A549 (cell line): ENCODE data around the gene ZBED3. TPM values are rescaled to one million over a fixed set of nuclear protein-coding genes. Genes with fewer than 3 reads are reported as not detected.

Experiments used
- ATAC-seq, 2 experiments: fragments of 200-7000 bp in 1 of 2; fragments of >200 bp in 1 of 2; cut with Nextera tagmentation in 1 of 2; cut with Tn5 transposase in 1 of 2; 3 replicates each; pipeline versions ENCODE4 v1.8.0 to v1.9.1; 2018 to 2020; ENCODE audit warnings: mild to moderate bottlenecking in 1 of 2, moderate library complexity in 1 of 2
- CTCF ChIA-PET: fragments of 300-600 bp; sonication (Branson Sonifier 250); formaldehyde crosslinking; extraction: SDS; loops from one replicate; lab custom pipeline; 2021; ENCODE audit warnings: antibody characterized with exemption, inconsistent platforms; lab: Yijun Ruan, JAX
- POLR2A ChIA-PET: fragments of 350-600 bp; formaldehyde crosslinking; extraction: SDS; loops from one replicate; lab custom pipeline; 2021; ENCODE audit warnings: antibody characterized with exemption, inconsistent platforms; lab: Yijun Ruan, JAX
- DNase-seq, 2 experiments: peaks; one replicate each; pipeline versions ENCODE4 v3.0.0 to v3.0.0-alpha.2; 2011 to 2016; ENCODE audit warnings: low read depth in 1 of 2, low spot score in 1 of 2
- FAIRE-seq: peaks from 2 replicates; lab custom pipeline; 2011; peaks lifted over from hg19 to GRCh38; lab: Jason Lieb, UNC
- H3K27ac ChIP-seq, 2 experiments: fragments of >200 bp; sonication (Bioruptor Twin); formaldehyde crosslinking; 3 replicates each; pipeline ENCODE4 v1.5.1; 2016 to 2017
- H3K4me1 ChIP-seq: fragments of >200 bp; sonication (Bioruptor Twin); formaldehyde crosslinking; 3 replicates; pipeline ENCODE4 v1.6.1; 2016
- H3K4me2 ChIP-seq: fragments of >200 bp; sonication (Bioruptor Twin); formaldehyde crosslinking; 3 replicates; pipeline ENCODE4 v1.6.1; 2016
- H3K4me3 ChIP-seq: fragments of >200 bp; sonication (Bioruptor Twin); formaldehyde crosslinking; 3 replicates; pipeline ENCODE4 v1.5.1; 2016
- H3K9me3 ChIP-seq: fragments of >200 bp; sonication (Bioruptor Twin); formaldehyde crosslinking; 3 replicates; pipeline ENCODE4 v1.6.1; 2016
- BHLHE40 ChIP-seq: IDR thresholded peaks from 2 replicates; pipeline ENCODE4 v1.6.1; 2012; ENCODE audit warnings: low read depth, low read length, inconsistent platforms
- CBX2 ChIP-seq: fragments of 200-600 bp; sonication (generic); IDR thresholded peaks from 2 replicates; pipeline ENCODE4 v1.6.1; 2016; ENCODE audit warnings: low read depth, mild to moderate bottlenecking, borderline replicate concordance
- CBX8 ChIP-seq: fragments of 200-600 bp; sonication (generic); IDR thresholded peaks from 2 replicates; pipeline ENCODE4 v1.6.1; 2016
- CEBPB ChIP-seq, 2 experiments: fragments of >200 bp in 1 of 2; sonication (Bioruptor Twin) in 1 of 2; formaldehyde crosslinking in 1 of 2; IDR thresholded peaks; 2 replicates each; pipeline ENCODE4 v1.6.1; 2012 to 2016
- EHF ChIP-seq: fragments of 250-450 bp; sonication (Bioruptor Pico); IDR thresholded peaks from 2 replicates; pipeline ENCODE4 v1.5.0; 2020; ENCODE audit warnings: mild to moderate bottlenecking
- EHMT2 ChIP-seq: fragments of 200-600 bp; sonication (generic); IDR thresholded peaks from 2 replicates; pipeline ENCODE4 v1.6.1; 2016; ENCODE audit warnings: antibody characterized with exemption, low read depth, mild to moderate bottlenecking, moderate library complexity
- ESRRA ChIP-seq: fragments of 150-350 bp; IDR thresholded peaks from 2 replicates; pipeline ENCODE4 v1.6.1; 2014; ENCODE audit warnings: mild to moderate bottlenecking, low read length, borderline replicate concordance
- FOSB ChIP-seq: fragments of 250-450 bp; sonication (Bioruptor Pico); IDR thresholded peaks from 2 replicates; pipeline ENCODE4 v1.5.0; 2020; ENCODE audit warnings: mild to moderate bottlenecking, moderate library complexity
- FOSL2 ChIP-seq, 2 experiments: fragments of 450-650 bp in 1 of 2; fragments of >200 bp in 1 of 2; sonication (Bioruptor Twin) in 1 of 2; formaldehyde crosslinking; IDR thresholded peaks; 2 replicates each; pipeline versions ENCODE4 v1.5.0 to v1.6.1; 2016 to 2020; ENCODE audit warnings: mild to moderate bottlenecking in 1 of 2, moderate library complexity in 1 of 2
- HDAC2 ChIP-seq: fragments of 200-600 bp; sonication (generic); IDR thresholded peaks from 2 replicates; pipeline ENCODE4 v1.6.1; 2016
- HEYL ChIP-seq: fragments of 250-450 bp; sonication (Bioruptor Pico); IDR thresholded peaks from 2 replicates; pipeline ENCODE4 v1.8.0; 2021; ENCODE audit warnings: mild to moderate bottlenecking, moderate library complexity
- JUN ChIP-seq, 2 experiments: fragments of >200 bp; sonication (Bioruptor Twin); formaldehyde crosslinking; IDR thresholded peaks; 2 replicates in 1 of 2; 3 replicates in 1 of 2; pipeline ENCODE4 v1.6.1; 2016 to 2017
- NFE2L2 ChIP-seq: fragments of 150-350 bp; conservative IDR thresholded peaks from 2 replicates; pipeline ENCODE4 v1.6.1; 2014; ENCODE audit warnings: low read length
- NPAS2 ChIP-seq: fragments of 250-450 bp; sonication (Bioruptor Pico); IDR thresholded peaks from 2 replicates; pipeline ENCODE4 v1.8.0; 2022; ENCODE audit warnings: mild to moderate bottlenecking, moderate library complexity, borderline replicate concordance
- POLR2A ChIP-seq: IDR thresholded peaks from 2 replicates; pipeline ENCODE4 v1.6.1; 2012; ENCODE audit warnings: mild to moderate bottlenecking, low read length
- RARB ChIP-seq: fragments of 250-450 bp; sonication (Bioruptor Pico); IDR thresholded peaks from 2 replicates; pipeline ENCODE4 v1.8.0; 2021; ENCODE audit warnings: mild to moderate bottlenecking, moderate library complexity
- RCOR1 ChIP-seq: fragments of 150-350 bp; IDR thresholded peaks from 2 replicates; pipeline ENCODE4 v1.6.1; 2014; ENCODE audit warnings: antibody characterized with exemption, low read length, low read depth
- RNF2 ChIP-seq: fragments of 200-600 bp; sonication (generic); IDR thresholded peaks from 2 replicates; pipeline ENCODE4 v1.6.1; 2016; ENCODE audit warnings: low read depth, mild to moderate bottlenecking, antibody characterized with exemption, moderate library complexity, borderline replicate concordance
- SMC3 ChIP-seq: fragments of >200 bp; sonication (Bioruptor Twin); formaldehyde crosslinking; IDR thresholded peaks from 3 replicates; pipeline ENCODE4 v1.6.1; 2018; ENCODE audit warnings: inconsistent platforms
- SREBF2 ChIP-seq: fragments of 450-650 bp; IDR thresholded peaks from 2 replicates; pipeline ENCODE4 v1.6.1; 2014; ENCODE audit warnings: mild to moderate bottlenecking, moderate library complexity
- ZC3H11A ChIP-seq: fragments of 450-650 bp; IDR thresholded peaks from 2 replicates; pipeline ENCODE4 v1.6.1; 2014; ENCODE audit warnings: antibody characterized with exemption, mild to moderate bottlenecking
- ZNF302 ChIP-seq: fragments of 250-450 bp; sonication (Bioruptor Pico); IDR thresholded peaks from 2 replicates; pipeline ENCODE4 v1.9.0; 2021; ENCODE audit warnings: inconsistent platforms, mild to moderate bottlenecking, moderate library complexity
- ZSCAN20 ChIP-seq: fragments of 250-450 bp; sonication (Bioruptor Pico); IDR thresholded peaks from 2 replicates; pipeline ENCODE4 v1.8.0; 2022; ENCODE audit warnings: mild to moderate bottlenecking, moderate library complexity
- WGBS: methylation state at CpG from one replicate; pipeline ENCODE4 v1.1.6; 2017; ENCODE audit errors: missing lambda C conversion rate; 5-methylcytosine and 5-hydroxymethylcytosine counted together
- polyA plus RNA-seq, 4 experiments: library from polyadenylated mRNA; depleted of rRNA in 3 of 4; stranded (reverse); fragments of >200 nt; fragmentation: RNase III in 1 of 4; extraction: RNeasy Plus Mini Kit Qiagen cat#74134 plus additional on column Dnase treatment in 1 of 4; gene quantifications; 2 replicates in 3 of 4; 3 replicates in 1 of 4; pipeline ENCODE4 v1.2.3, GENCODE V29; 2011 to 2017
- TF ChIP-seq, protein P1 (sequence below): fragments of >200 bp; sonication (Bioruptor Twin); formaldehyde crosslinking; IDR thresholded peaks from 3 replicates; pipeline ENCODE4 v1.6.1; 2016
- TF ChIP-seq, protein P2 (sequence below): IDR thresholded peaks from 2 replicates; pipeline ENCODE4 v1.6.1; 2012
- TF ChIP-seq, protein P3 (sequence below): fragments of 450-650 bp; IDR thresholded peaks from 2 replicates; pipeline ENCODE4 v1.6.1; 2014; ENCODE audit warnings: antibody characterized with exemption
- TF ChIP-seq, protein P4 (sequence below): fragments of 250-450 bp; sonication (Bioruptor Pico); IDR thresholded peaks from 2 replicates; pipeline ENCODE4 v1.5.0; 2020; ENCODE audit warnings: low read depth, mild to moderate bottlenecking, moderate library complexity
- TF ChIP-seq, protein P5 (sequence below): IDR thresholded peaks from 2 replicates; pipeline ENCODE4 v1.6.1; 2012

ZBED3 gene
- polyA plus RNA-seq, 2 of the 4 experiments (the other 2 are of a cell fraction), result 4.1 to 10.5 TPM

DNA sequence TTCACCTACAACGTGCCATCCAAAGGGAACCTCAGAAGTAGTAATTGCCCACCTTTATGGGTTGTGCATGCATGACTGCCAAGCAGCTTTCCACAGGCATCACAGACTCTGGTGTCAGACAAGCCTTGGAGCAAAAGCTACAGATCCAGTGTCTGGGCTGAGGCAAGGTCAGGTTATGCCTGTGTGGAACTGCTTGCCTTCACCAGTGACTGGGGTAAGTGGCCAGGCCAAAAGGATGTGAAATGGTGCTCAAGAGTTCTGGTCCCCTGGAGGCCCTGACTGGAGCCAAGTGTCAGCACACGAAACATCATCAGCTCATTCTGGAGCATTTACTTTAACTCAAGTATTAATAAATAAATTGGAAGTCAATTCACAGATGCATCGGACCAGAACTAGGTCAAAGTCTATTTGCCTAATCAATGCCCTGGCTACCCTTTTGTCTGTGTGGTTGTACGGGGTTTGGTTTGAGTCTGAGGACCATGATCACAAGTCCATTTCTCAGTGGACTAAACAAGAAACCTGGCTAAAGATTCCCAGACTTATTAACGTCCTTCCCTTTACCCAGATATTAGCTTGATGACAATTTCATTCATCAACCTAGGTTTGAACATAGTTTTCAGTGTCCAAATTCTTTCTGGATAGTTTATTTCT is 41.5 kb upstream of the ZBED3 start:
- CTCF ChIA-PET, result interaction anchor here (0.8 to 4.1 kb wide), 13 partner anchors 16 to 364 kb away, joined by 3 to 27 read pairs (median 5); partner anchors contain the start of genes WDR41 and ZBED3
- no peak for FAIRE-seq
- TF ChIP-seq, protein P1, sequence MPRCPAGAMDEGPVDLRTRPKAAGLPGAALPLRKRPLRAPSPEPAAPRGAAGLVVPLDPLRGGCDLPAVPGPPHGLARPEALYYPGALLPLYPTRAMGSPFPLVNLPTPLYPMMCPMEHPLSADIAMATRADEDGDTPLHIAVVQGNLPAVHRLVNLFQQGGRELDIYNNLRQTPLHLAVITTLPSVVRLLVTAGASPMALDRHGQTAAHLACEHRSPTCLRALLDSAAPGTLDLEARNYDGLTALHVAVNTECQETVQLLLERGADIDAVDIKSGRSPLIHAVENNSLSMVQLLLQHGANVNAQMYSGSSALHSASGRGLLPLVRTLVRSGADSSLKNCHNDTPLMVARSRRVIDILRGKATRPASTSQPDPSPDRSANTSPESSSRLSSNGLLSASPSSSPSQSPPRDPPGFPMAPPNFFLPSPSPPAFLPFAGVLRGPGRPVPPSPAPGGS, result no peak
- TF ChIP-seq RNF2 (no peak), EHMT2 (no peak), EHF (CRISPR knock-in tag) (no peak), CEBPB (IDR thresholded peaks at IDR 0.05) (no peak), FOSL2 (IDR thresholded peaks at IDR 0.05) (no peak), FOSL2 (CRISPR knock-in tag; IDR thresholded peaks at IDR 0.05) (no peak), RARB (CRISPR knock-in tag) (no peak), HEYL (no peak), ZC3H11A (no peak), ESRRA (no peak), SMC3 (no peak), NFE2L2 (no peak), HDAC2 (no peak), RCOR1 (no peak)
- TF ChIP-seq, protein P2, sequence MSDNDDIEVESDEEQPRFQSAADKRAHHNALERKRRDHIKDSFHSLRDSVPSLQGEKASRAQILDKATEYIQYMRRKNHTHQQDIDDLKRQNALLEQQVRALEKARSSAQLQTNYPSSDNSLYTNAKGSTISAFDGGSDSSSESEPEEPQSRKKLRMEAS, result no peak
- TF ChIP-seq, protein P3, sequence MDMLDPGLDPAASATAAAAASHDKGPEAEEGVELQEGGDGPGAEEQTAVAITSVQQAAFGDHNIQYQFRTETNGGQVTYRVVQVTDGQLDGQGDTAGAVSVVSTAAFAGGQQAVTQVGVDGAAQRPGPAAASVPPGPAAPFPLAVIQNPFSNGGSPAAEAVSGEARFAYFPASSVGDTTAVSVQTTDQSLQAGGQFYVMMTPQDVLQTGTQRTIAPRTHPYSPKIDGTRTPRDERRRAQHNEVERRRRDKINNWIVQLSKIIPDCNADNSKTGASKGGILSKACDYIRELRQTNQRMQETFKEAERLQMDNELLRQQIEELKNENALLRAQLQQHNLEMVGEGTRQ, result no peak

DNA sequence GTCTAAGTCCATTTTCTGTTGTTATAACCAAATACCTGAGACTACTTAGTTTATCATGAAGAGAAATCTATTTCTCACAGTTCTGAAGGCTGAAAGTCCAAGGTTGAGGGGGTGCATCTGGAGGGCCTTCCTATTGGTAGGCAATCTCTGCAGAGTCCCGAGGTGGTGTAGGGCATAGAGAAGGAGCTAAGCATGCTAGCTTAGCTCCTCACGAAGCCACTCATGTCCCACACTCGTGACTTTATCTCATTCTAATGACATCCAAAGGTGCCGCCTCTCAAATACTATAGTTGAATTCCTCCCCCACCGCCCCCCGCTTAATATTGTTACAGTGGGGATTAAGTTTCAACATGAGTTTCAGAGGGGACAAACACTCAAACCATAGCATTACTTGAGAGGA is 36.0 kb upstream of the ZBED3 start:
- H3K4me2 ChIP-seq, result no peak overlapping the region
- TF ChIP-seq CBX8 (no peak), ZSCAN20 (no peak), CBX2 (no peak), SMC3 (no peak), SREBF2 (no peak), EHF (CRISPR knock-in tag) (no peak), JUN (IDR thresholded peaks at IDR 0.05) (no peak), BHLHE40 (no peak), RARB (CRISPR knock-in tag) (no peak), NPAS2 (CRISPR knock-in tag) (no peak), FOSB (CRISPR knock-in tag) (no peak), ZNF302 (CRISPR knock-in tag) (no peak), POLR2A (no peak), RNF2 (no peak), RCOR1 (no peak)
- TF ChIP-seq, protein P4, sequence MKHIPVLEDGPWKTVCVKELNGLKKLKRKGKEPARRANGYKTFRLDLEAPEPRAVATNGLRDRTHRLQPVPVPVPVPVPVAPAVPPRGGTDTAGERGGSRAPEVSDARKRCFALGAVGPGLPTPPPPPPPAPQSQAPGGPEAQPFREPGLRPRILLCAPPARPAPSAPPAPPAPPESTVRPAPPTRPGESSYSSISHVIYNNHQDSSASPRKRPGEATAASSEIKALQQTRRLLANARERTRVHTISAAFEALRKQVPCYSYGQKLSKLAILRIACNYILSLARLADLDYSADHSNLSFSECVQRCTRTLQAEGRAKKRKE, result no peak
- TF ChIP-seq, protein P5, sequence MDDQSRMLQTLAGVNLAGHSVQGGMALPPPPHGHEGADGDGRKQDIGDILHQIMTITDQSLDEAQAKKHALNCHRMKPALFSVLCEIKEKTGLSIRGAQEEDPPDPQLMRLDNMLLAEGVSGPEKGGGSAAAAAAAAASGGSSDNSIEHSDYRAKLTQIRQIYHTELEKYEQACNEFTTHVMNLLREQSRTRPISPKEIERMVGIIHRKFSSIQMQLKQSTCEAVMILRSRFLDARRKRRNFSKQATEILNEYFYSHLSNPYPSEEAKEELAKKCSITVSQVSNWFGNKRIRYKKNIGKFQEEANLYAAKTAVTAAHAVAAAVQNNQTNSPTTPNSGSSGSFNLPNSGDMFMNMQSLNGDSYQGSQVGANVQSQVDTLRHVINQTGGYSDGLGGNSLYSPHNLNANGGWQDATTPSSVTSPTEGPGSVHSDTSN, result no peak
- TF ChIP-seq, protein P3, result no peak
- H3K4me3 ChIP-seq, result no peak overlapping the region
- DNase-seq (no peak), ATAC-seq (no peak), FAIRE-seq (no peak)
- no peak overlapping the region for H3K27ac ChIP-seq
- H3K4me1 ChIP-seq, result no peaks in the 10 kb centered on the region
- no peaks in the 10 kb centered on the region for H3K9me3 ChIP-seq
- CTCF ChIA-PET, result interaction anchor here (1.0 to 2.1 kb wide), 8 partner anchors 9 to 369 kb away, joined by 3 to 8 read pairs (median 4); partner anchors contain the start of gene WDR41
- POLR2A ChIA-PET, result no interaction called here
- 80% methylated on average over 6 of the region's 6 CpGs for WGBS

More for the DNA sequence above, 41.5 kb upstream of the ZBED3 start:
- Histone ChIP-seq H3K27ac (no peak overlapping the region), H3K9me3 (no peaks in the 10 kb centered on the region), H3K4me2 (no peak overlapping the region), H3K4me3 (no peak overlapping the region), H3K4me1 (peaks cover 10% of the 10 kb centered on the region)
- WGBS, result 65% methylated on average over 5 of the region's 5 CpGs
- DNase-seq (no peak), ATAC-seq (no peak)
- POLR2A ChIA-PET, result no interaction called here
